H9 (cell line): Measurements from ENCODE around the gene LDB2. TPM values are rescaled to one million over a fixed set of nuclear protein-coding genes. Genes with fewer than 3 reads are reported as not detected.

ENCODE experiments used
- DNase-seq: peaks from one replicate; pipeline ENCODE4 v3.0.0-alpha.2; 2017
- H2AFZ ChIP-seq: one replicate; pipeline ENCODE4 v1.6.1; 2013; ENCODE audit warnings: mild to moderate bottlenecking, low read length, control low read depth, moderate library complexity
- H2AK5ac ChIP-seq: 2 replicates; pipeline ENCODE4 v1.6.1; 2013; ENCODE audit warnings: low read length, control low read depth, mixed read lengths; ENCODE audit not compliant: insufficient read length
- H2BK120ac ChIP-seq: one replicate; pipeline ENCODE4 v1.6.1; 2013; ENCODE audit warnings: low read depth, mild to moderate bottlenecking, low read length, control low read depth, inconsistent platforms; ENCODE audit not compliant: poor library complexity, severe bottlenecking
- H2BK12ac ChIP-seq: 2 replicates; pipeline ENCODE4 v1.6.1; 2013; ENCODE audit warnings: low read length, control low read depth, mixed read lengths, low read depth; ENCODE audit not compliant: insufficient read length
- H2BK15ac ChIP-seq: 2 replicates; pipeline ENCODE4 v1.6.1; 2013; ENCODE audit warnings: low read depth, low read length, control low read depth
- H2BK20ac ChIP-seq: one replicate; pipeline ENCODE4 v1.6.1; 2013; ENCODE audit warnings: low read depth, mild to moderate bottlenecking, low read length, control low read depth, inconsistent platforms; ENCODE audit not compliant: poor library complexity, severe bottlenecking
- H2BK5ac ChIP-seq: 2 replicates; pipeline ENCODE4 v1.6.1; 2013; ENCODE audit warnings: low read length, control low read depth, mixed read lengths; ENCODE audit not compliant: insufficient read length
- H3K14ac ChIP-seq: 2 replicates; pipeline ENCODE4 v1.6.1; 2013; ENCODE audit warnings: low read length, control low read depth; ENCODE audit not compliant: insufficient read depth
- H3K18ac ChIP-seq: 2 replicates; pipeline ENCODE4 v1.6.1; 2013; ENCODE audit warnings: low read depth, mild to moderate bottlenecking, mixed read lengths, low read length, control low read depth; ENCODE audit not compliant: insufficient read length
- H3K23ac ChIP-seq: 2 replicates; pipeline ENCODE4 v1.6.1; 2013; ENCODE audit warnings: low read length, control low read depth, mixed read lengths, low read depth; ENCODE audit not compliant: insufficient read length
- H3K23me2 ChIP-seq: 2 replicates; pipeline ENCODE4 v1.6.1; 2013; ENCODE audit warnings: low read depth, mild to moderate bottlenecking, mixed read lengths, low read length, control low read depth; ENCODE audit not compliant: insufficient read length, poor library complexity, severe bottlenecking
- H3K27ac ChIP-seq: 2 replicates; pipeline ENCODE4 v1.5.1; 2013; ENCODE audit warnings: low read length, control low read depth, mixed read lengths, low read depth; ENCODE audit not compliant: insufficient read length
- H3K27me3 ChIP-seq: 2 replicates; pipeline ENCODE4 v1.6.1; 2013; ENCODE audit warnings: low read length, control low read depth, inconsistent platforms; ENCODE audit not compliant: insufficient read depth
- H3K4ac ChIP-seq: 2 replicates; pipeline ENCODE4 v1.6.1; 2013; ENCODE audit warnings: low read depth, mild to moderate bottlenecking, control low read depth, inconsistent platforms, low read length, moderate library complexity
- H3K4me1 ChIP-seq: 2 replicates; pipeline ENCODE4 v1.6.1; 2013; ENCODE audit warnings: low read length, control low read depth, inconsistent platforms; ENCODE audit not compliant: insufficient read depth
- H3K4me2 ChIP-seq: 2 replicates; pipeline ENCODE4 v1.6.1; 2013; ENCODE audit warnings: low read length, control low read depth, mixed read lengths; ENCODE audit not compliant: insufficient read length, insufficient read depth
- H3K56ac ChIP-seq: 2 replicates; pipeline ENCODE4 v1.6.1; 2013; ENCODE audit warnings: low read depth, mild to moderate bottlenecking, mixed read lengths, low read length, control low read depth; ENCODE audit not compliant: insufficient read length
- H3K79me1 ChIP-seq: 2 replicates; pipeline ENCODE4 v1.6.1; 2013; ENCODE audit warnings: low read depth, mild to moderate bottlenecking, moderate library complexity, low read length, control low read depth, inconsistent platforms; ENCODE audit not compliant: insufficient read depth, poor library complexity, severe bottlenecking
- H3K79me2 ChIP-seq: 2 replicates; pipeline ENCODE4 v1.6.1; 2013; ENCODE audit warnings: low read length, control low read depth, inconsistent platforms; ENCODE audit not compliant: insufficient read depth
- H3K9ac ChIP-seq: 2 replicates; pipeline ENCODE4 v1.6.1; 2013; ENCODE audit warnings: low read length, control low read depth, mixed read lengths; ENCODE audit not compliant: insufficient read length; ENCODE audit errors: extremely low read depth
- H3K9me3 ChIP-seq: one replicate; pipeline ENCODE4 v1.6.1; 2013; ENCODE audit warnings: low read depth, low read length, inconsistent platforms; ENCODE audit not compliant: control insufficient read depth
- H3T11ph ChIP-seq: one replicate; pipeline ENCODE4 v1.6.1; 2013; ENCODE audit warnings: mild to moderate bottlenecking, low read length, control low read depth, inconsistent platforms
- H4K20me1 ChIP-seq: one replicate; pipeline ENCODE4 v1.6.1; 2013; ENCODE audit not compliant: control insufficient read depth, insufficient read length, insufficient read depth
- H4K5ac ChIP-seq: 2 replicates; pipeline ENCODE4 v1.6.1; 2013; ENCODE audit warnings: low read depth, mild to moderate bottlenecking, mixed read lengths, low read length, control low read depth; ENCODE audit not compliant: insufficient read length
- H4K8ac ChIP-seq: replicated peaks from 2 replicates; pipeline ENCODE4 v1.6.1; 2013; ENCODE audit warnings: low read length, control low read depth, mixed read lengths, low read depth; ENCODE audit not compliant: insufficient read length
- H4K91ac ChIP-seq: 2 replicates; pipeline ENCODE4 v1.6.1; 2013; ENCODE audit warnings: low read depth, mild to moderate bottlenecking, moderate library complexity, mixed read lengths, low read length, control low read depth; ENCODE audit not compliant: insufficient read length
- H3K27ac Mint-ChIP-seq, 3 experiments: 2 replicates in 2 of 3; 3 replicates in 1 of 3; pipeline ENCODE4 v1.8.0; 2020 to 2021; ENCODE audit warnings: mixed read lengths in 3 of 3, mild to moderate bottlenecking in 1 of 3, moderate library complexity in 1 of 3
- H3K27me3 Mint-ChIP-seq: 2 replicates; pipeline ENCODE4 v1.8.0; 2021; ENCODE audit warnings: low read depth, mild to moderate bottlenecking, moderate library complexity, mixed read lengths
- H3K36me3 Mint-ChIP-seq, 3 experiments: 2 replicates in 2 of 3; 3 replicates in 1 of 3; pipeline ENCODE4 v1.8.0; 2020 to 2021; ENCODE audit warnings: low read depth in 3 of 3, mixed read lengths in 3 of 3; ENCODE audit not compliant: insufficient read depth in 1 of 3
- H3K4me1 Mint-ChIP-seq, 2 experiments: 2 replicates each; pipeline ENCODE4 v1.8.0; 2020; ENCODE audit warnings: mixed read lengths in 2 of 2
- H3K4me3 Mint-ChIP-seq, 2 experiments: 2 replicates in 1 of 2; 3 replicates in 1 of 2; pipeline ENCODE4 v1.8.0; 2020 to 2021; ENCODE audit warnings: mild to moderate bottlenecking in 2 of 2, mixed read lengths in 2 of 2, moderate library complexity in 1 of 2
- H3K9me3 Mint-ChIP-seq, 2 experiments: 2 replicates in 1 of 2; 3 replicates in 1 of 2; pipeline ENCODE4 v1.8.0; 2020; ENCODE audit warnings: mild to moderate bottlenecking in 2 of 2, mixed read lengths in 2 of 2, moderate library complexity in 1 of 2
- WGBS: extraction: QIAGEN DNeasy Blood & Tissue Kit; methylation state at CpG from one replicate; pipeline ENCODE4 v1.1.7; 2013; ENCODE audit warnings: missing lambda C conversion rate, low lambda C conversion rate, mixed read lengths; ENCODE audit not compliant: insufficient read length; ENCODE audit errors: extremely low coverage; 5-methylcytosine and 5-hydroxymethylcytosine counted together
- total RNA-seq: library from RNA; stranded (reverse); gene quantifications from 2 replicates; pipeline ENCODE4 v1.2.1, GENCODE V29; 2021
- TF ChIP-seq, protein P1 (sequence below): fragments of 200-600 bp; sonication (generic); conservative IDR thresholded peaks from 3 replicates; pipeline ENCODE4 v1.8.0; 2021; ENCODE audit warnings: antibody characterized with exemption, mild to moderate bottlenecking

LDB2 gene
- total RNA-seq, 1 experiment from 2014 or later = 22.5 TPM

DNA sequence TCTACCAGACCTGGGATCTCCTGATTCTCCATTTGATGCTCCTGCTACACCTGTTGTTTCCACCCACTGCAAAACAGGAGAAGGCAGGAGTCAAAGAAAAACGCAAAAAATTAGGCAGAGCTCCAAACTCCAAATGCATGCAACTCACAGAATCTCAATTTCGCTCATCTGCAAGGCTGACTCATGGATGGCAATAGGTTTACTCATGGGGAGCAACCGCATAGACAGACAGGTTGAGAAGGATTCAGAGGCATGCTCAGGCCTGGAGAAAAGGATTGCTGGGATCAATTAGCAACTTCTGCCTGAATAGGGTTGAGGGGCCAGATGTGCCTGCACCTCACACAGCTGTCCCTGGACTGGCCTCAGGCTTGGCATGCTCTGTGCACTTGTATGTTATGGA, 231.0 kb downstream of the LDB2 start:
- WGBS = no CpG with 5 or more reads among the region's 3 CpGs
- 0 out of 2 replicates have a peak, but pooled peaks cover 5% of the 10 kb centered on the region for H3K79me2 ChIP-seq
- no peak overlapping the region for H3T11ph ChIP-seq
- no peak overlapping the region for H2BK20ac ChIP-seq
- no peaks in the 10 kb centered on the region for H4K20me1 ChIP-seq
- Mint-ChIP-seq H3K4me1 (peaks cover 5 to 9% of the 10 kb centered on the region in 2 experiments), H3K9me3 (peaks cover 0 to 15% of the 10 kb centered on the region in 2 experiments; a peak in 3 of 5 replicates), H3K36me3 (peaks cover 14 to 22% (median 17%) of the 10 kb centered on the region in 3 experiments), H3K27me3 (no peaks in the 10 kb centered on the region), H3K27ac (no peak overlapping the region), H3K4me3 (no peak overlapping the region)
- no peaks in the 10 kb centered on the region for H3K27me3 ChIP-seq
- no peak overlapping the region for H4K91ac ChIP-seq
- H3K56ac ChIP-seq = no peak overlapping the region
- H3K18ac ChIP-seq = no peak overlapping the region
- no peaks in the 10 kb centered on the region for H3K79me1 ChIP-seq
- H3K23me2 ChIP-seq = no peaks in the 10 kb centered on the region
- no peak overlapping the region for H3K4ac ChIP-seq
- no peak overlapping the region for H2BK5ac ChIP-seq
- H2BK120ac ChIP-seq = no peak overlapping the region
- peaks cover 6% of the 10 kb centered on the region for H3K9me3 ChIP-seq
- H3K23ac ChIP-seq = no peak overlapping the region
- H2BK12ac ChIP-seq = no peak overlapping the region
- no peak overlapping the region for H3K9ac ChIP-seq
- no peak overlapping the region for H3K27ac ChIP-seq
- peaks cover 3% of the 10 kb centered on the region; the same call in 1 of the 2 replicates for H3K4me1 ChIP-seq
- no peak for DNase-seq
- TF ChIP-seq, protein P1, sequence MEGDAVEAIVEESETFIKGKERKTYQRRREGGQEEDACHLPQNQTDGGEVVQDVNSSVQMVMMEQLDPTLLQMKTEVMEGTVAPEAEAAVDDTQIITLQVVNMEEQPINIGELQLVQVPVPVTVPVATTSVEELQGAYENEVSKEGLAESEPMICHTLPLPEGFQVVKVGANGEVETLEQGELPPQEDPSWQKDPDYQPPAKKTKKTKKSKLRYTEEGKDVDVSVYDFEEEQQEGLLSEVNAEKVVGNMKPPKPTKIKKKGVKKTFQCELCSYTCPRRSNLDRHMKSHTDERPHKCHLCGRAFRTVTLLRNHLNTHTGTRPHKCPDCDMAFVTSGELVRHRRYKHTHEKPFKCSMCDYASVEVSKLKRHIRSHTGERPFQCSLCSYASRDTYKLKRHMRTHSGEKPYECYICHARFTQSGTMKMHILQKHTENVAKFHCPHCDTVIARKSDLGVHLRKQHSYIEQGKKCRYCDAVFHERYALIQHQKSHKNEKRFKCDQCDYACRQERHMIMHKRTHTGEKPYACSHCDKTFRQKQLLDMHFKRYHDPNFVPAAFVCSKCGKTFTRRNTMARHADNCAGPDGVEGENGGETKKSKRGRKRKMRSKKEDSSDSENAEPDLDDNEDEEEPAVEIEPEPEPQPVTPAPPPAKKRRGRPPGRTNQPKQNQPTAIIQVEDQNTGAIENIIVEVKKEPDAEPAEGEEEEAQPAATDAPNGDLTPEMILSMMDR = no peak
- H2BK15ac ChIP-seq = no peak overlapping the region
- no peak overlapping the region for H4K8ac ChIP-seq
- no peak overlapping the region for H3K4me2 ChIP-seq
- no peak overlapping the region for H2AK5ac ChIP-seq
- H4K5ac ChIP-seq = no peak overlapping the region
- no peak overlapping the region for H2AFZ ChIP-seq
- H3K14ac ChIP-seq = no peak overlapping the region; the same call in 1 of the 2 replicates
